ENCODE results near the gene MPDU1. TPM values are rescaled to one million over a fixed set of nuclear protein-coding genes. Genes with fewer than 3 reads are reported as not detected.

Gene MPDU1
- total RNA-seq, 1 donor from 2014 or later = 167 TPM

DNA sequence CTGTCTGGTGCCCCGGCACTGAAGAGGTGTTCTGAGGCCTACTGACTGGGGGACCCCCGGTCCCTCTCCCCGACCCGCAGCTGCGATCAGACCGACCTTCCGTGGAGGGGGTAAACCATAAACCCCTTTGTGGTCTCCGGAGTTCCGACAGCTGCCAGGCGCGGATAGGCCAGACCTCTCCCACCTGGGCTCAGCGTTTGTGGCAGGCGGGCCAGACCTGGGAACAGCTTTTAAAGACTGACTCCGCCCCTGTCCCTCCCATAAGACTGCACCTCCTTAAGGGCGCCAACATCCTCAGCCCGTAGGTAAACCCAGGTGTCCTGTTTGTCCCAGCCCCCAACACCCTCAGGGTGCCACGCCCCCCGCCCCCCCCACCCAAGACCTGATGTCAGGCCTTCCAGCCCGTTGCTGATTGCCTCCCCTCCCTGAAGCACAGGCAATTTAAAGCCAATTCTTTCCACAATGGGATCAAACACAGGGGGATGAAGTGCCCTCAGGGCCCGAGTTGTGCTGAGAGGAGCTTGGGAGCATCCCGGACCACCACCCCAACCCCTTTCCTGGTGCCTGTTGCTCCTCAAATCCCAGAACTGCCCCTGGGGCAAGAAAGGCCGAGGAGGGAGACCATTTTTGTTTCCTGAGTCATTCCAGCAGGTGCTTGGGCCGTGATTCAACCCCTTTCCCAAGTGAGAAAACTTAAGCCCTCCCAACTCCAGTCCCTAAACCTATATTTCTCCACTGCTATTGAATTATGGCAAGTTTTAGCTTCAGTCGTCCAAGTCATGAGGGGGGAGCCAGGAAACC, 6.4 kb downstream of the MPDU1 start, which contains the start of gene SOX15:
Gene SOX15, minus strand, starts transcription at position 204 of the 801 bp plus-strand sequence. CDS start 418 bp downstream, outside the sequence.
- Histone ChIP-seq H3K4me1 (peaks cover 40% of the 10 kb centered on the region), H3K9me3 (ENCODE audit: low read depth) (no peaks in the 10 kb centered on the region), H4K20me1 (ENCODE audit: low read depth) (peaks cover 5% of the 10 kb centered on the region), H3K4me2 (peak within 1 kb of the TSS; percentile 70), H2AFZ (replicated peaks) (no peak within 1 kb of the TSS), H3K9ac (no peak within 1 kb of the TSS), H3K4me3 (peak within 1 kb of the TSS; percentile 35), H3K36me3 (peaks cover 3% of the 10 kb centered on the region), H3K27me3 (no peaks in the 10 kb centered on the region), H3F3A (ENCODE audit: low read depth) (peaks cover 68% of the 10 kb centered on the region), H3K79me2 (ENCODE audit: low read depth) (peaks cover 18% of the 10 kb centered on the region), H3K27ac (peak within 1 kb of the TSS; percentile 99)
- peaks cover 12% of the 10 kb centered on the region for H3K27me3 Mint-ChIP-seq (ENCODE audit: insufficient read depth, low read depth)
- H3K4me1 Mint-ChIP-seq = peaks cover 9% of the 10 kb centered on the region
- peaks cover 34% of the 10 kb centered on the region for H3K36me3 Mint-ChIP-seq
- no peaks in the 10 kb centered on the region for H3K9me3 Mint-ChIP-seq
- peak within 1 kb of the TSS; percentile 17 for H3K27ac Mint-ChIP-seq
- DNase-seq (ENCODE audit: low spot score) = peak; percentile 54
- no peak for TF ChIP-seq EZH2phosphoT487 (IDR thresholded peaks at IDR 0.05)
- TF ChIP-seq, protein P1, sequence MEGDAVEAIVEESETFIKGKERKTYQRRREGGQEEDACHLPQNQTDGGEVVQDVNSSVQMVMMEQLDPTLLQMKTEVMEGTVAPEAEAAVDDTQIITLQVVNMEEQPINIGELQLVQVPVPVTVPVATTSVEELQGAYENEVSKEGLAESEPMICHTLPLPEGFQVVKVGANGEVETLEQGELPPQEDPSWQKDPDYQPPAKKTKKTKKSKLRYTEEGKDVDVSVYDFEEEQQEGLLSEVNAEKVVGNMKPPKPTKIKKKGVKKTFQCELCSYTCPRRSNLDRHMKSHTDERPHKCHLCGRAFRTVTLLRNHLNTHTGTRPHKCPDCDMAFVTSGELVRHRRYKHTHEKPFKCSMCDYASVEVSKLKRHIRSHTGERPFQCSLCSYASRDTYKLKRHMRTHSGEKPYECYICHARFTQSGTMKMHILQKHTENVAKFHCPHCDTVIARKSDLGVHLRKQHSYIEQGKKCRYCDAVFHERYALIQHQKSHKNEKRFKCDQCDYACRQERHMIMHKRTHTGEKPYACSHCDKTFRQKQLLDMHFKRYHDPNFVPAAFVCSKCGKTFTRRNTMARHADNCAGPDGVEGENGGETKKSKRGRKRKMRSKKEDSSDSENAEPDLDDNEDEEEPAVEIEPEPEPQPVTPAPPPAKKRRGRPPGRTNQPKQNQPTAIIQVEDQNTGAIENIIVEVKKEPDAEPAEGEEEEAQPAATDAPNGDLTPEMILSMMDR (IDR thresholded peaks at IDR 0.05) = no peak
- no peak for TF ChIP-seq EZH2 (IDR thresholded peaks at IDR 0.05)
- peak within 1 kb of the TSS; percentile 17 for H3K4me3 Mint-ChIP-seq

GRCh38 chr17:7590743-7591142, 7.1 kb downstream of the MPDU1 start:
- Mint-ChIP-seq H3K9me3 (no peaks in the 10 kb centered on the region), H3K27ac (peak overlapping the region; percentile 17), H3K36me3 (peaks cover 38% of the 10 kb centered on the region), H3K4me1 (peaks cover 9% of the 10 kb centered on the region), H3K27me3 (ENCODE audit: insufficient read depth, low read depth) (peaks cover 14% of the 10 kb centered on the region), H3K4me3 (peak overlapping the region; percentile 17)
- Histone ChIP-seq H3K4me3 (peak overlapping the region; percentile 15), H3K27ac (peak overlapping the region; percentile 99), H3K9me3 (ENCODE audit: low read depth) (no peaks in the 10 kb centered on the region), H3K4me1 (peaks cover 40% of the 10 kb centered on the region), H3K36me3 (peaks cover 3% of the 10 kb centered on the region), H2AFZ (replicated peaks) (no peak overlapping the region), H3K9ac (no peak overlapping the region), H3K27me3 (no peaks in the 10 kb centered on the region), H3K4me2 (peak overlapping the region; percentile 70), H3K79me2 (ENCODE audit: low read depth) (peaks cover 11% of the 10 kb centered on the region), H3F3A (ENCODE audit: low read depth) (peaks cover 67% of the 10 kb centered on the region), H4K20me1 (ENCODE audit: low read depth) (peaks cover 5% of the 10 kb centered on the region)
- DNase-seq (ENCODE audit: low spot score) = peak; percentile 92
- TF ChIP-seq EZH2phosphoT487 (IDR thresholded peaks at IDR 0.05) (no peak), EZH2 (IDR thresholded peaks at IDR 0.05) (no peak)
- TF ChIP-seq, protein P1 (IDR thresholded peaks at IDR 0.05) = no peak

DNA sequence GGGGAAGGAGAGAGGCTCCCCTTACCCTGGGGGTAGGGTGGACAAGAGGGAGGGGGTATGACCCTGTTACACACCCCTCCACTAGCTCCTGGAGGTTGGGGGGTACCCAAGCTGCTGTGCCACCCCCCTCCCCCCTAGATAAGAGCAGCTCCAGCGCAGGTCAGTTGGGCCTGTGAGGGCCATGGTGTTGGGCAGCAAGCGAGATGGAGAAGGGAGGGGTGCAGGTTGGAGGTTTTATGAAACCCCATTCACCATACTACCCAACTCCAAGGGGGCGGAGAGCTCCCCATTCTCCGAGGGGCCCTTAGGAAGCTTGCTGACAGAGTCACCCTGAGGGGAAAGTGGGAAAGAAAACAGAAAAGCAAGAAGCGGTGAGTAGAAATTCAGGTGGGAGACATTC, 7.9 kb downstream of the MPDU1 start:
- Histone ChIP-seq H3K27ac (peak overlapping the region; percentile 99), H3K4me1 (peaks cover 40% of the 10 kb centered on the region), H3K79me2 (ENCODE audit: low read depth) (peaks cover 8% of the 10 kb centered on the region), H3K36me3 (peaks cover 3% of the 10 kb centered on the region), H3K9ac (no peak overlapping the region), H3K9me3 (ENCODE audit: low read depth) (no peaks in the 10 kb centered on the region), H3K4me3 (no peak overlapping the region), H2AFZ (replicated peaks) (no peak overlapping the region), H3K27me3 (no peaks in the 10 kb centered on the region), H3K4me2 (peak overlapping the region; percentile 70), H4K20me1 (ENCODE audit: low read depth) (peaks cover 5% of the 10 kb centered on the region), H3F3A (ENCODE audit: low read depth) (peaks cover 64% of the 10 kb centered on the region)
- Mint-ChIP-seq H3K36me3 (peaks cover 41% of the 10 kb centered on the region), H3K4me3 (no peak overlapping the region), H3K9me3 (no peaks in the 10 kb centered on the region), H3K27me3 (ENCODE audit: insufficient read depth, low read depth) (peaks cover 14% of the 10 kb centered on the region), H3K4me1 (peaks cover 9% of the 10 kb centered on the region), H3K27ac (peak overlapping the region; percentile 17)
- DNase-seq (ENCODE audit: low spot score) = no peak
- TF ChIP-seq EZH2phosphoT487 (IDR thresholded peaks at IDR 0.05) (no peak), EZH2 (IDR thresholded peaks at IDR 0.05) (no peak)
- TF ChIP-seq, protein P1 (IDR thresholded peaks at IDR 0.05) = no peak

Measured in neural progenitor cell (in vitro differentiated cells).